Fibroblast of the conjunctiva (primary cell): ENCODE data around the gene ZIC4.

Experiments
- DNase-seq: peaks from one replicate; pipeline ENCODE4 v3.0.0-alpha.2; 2010; ENCODE audit warnings: low read depth

ZIC4 gene

DNA sequence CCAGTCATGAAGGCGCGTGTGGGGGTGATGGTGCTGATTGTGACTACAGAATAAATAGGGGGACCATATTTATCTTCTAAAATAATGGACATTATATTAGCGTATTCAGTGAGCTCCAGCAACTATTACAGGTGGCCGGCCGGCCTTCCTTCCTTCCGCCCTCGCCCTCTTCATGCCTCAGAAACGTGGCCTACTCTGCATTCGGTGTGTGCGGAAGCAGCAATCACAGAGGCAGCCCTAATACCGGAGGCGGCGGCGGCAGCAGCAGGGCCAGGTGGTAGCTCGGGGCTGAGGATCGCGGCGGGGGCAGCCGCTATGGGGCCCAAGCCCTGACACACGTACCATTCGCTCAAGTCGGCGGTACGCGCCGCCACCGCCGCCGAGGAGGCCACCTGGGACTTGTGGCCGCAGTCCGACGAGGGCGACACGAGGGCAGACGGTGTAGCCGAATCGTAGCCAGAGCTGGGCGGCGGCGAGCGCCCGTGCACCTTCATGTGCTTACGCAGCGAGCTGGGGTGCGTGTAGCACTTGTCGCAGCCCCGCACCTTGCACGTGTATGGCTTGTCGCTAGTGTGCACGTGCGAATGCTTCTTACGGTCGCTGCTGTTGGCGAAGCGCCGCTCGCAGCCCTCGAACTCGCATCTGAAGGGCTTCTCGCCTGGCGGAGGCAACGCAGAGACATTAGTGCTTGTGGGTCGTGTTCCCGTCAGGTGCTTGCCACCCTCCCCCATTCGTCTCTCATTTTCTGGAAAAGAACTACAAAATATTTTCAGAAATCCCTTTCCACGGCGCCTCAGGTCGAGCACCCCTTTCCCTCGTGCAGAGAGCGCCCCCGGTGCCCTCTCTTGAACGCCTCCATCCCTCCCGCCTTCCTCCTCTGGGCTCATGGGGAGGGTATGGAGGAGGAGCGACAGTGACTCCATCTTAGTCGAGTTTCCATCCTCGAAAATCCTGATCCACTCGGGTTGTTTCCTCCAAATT is 15.5 kb downstream of the ZIC4 start:
- DNase-seq, result no peak

DNA sequence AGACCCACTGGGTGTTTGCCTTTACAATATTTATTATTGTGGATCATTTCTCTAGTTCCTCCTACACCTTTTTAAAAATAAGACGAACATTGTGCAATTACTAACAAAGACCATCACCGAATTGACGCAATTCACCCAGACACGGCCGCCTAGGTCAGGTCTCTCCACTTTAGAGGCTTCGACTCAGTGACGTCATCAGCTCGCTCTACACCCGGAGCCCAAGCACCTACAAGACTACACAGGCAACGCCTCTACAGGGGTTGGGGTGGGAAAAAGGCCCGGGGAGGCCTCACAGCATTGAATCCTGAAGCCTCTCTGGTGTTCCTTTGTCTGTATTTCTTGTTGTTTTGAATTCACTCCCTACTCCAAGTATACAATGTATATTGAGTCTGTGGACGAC is 16.6 kb downstream of the ZIC4 start:
- no peak for DNase-seq

DNA sequence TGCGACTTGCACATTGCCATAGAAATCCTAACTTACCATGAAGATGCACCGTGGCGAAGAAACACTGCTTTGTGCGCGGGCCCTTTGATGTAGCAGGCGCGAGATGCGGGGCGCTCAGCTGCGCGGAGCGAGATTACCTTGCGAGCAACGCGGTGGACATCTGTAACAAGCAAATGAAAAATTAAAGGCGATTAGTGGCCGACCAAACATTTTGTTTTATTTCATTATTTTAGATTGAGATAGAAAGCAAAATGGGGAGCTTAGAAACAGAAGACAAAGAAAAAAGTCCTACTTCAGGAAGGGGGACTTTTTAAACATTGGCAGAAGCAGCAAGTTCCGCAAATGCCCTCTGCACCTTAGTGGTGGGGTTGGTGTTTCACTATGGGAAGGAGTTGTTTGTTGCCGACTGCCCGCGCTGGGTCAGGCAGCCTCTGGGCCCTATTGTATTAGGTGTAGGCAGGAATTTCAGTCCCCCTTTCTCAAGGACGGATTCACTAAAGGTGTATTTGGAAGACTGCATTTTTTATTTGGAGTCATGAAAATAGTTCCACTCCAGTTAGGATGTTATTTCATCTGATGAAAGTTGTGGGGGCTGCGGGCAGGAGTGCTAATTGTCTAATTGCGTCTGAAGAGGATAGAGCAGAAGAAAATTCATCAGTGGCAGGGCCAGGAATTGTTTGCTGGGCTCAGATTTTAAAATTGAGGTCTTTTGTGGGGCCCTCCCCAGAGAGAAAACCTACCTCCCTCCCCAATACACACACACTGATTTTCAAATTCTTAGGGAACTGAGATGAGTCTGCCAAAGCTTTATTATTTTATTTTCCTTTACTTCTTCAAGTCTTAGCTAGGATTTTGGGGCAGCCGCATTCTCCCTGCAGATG is 17.4 kb downstream of the ZIC4 start:
- DNase-seq, result no peak

DNA sequence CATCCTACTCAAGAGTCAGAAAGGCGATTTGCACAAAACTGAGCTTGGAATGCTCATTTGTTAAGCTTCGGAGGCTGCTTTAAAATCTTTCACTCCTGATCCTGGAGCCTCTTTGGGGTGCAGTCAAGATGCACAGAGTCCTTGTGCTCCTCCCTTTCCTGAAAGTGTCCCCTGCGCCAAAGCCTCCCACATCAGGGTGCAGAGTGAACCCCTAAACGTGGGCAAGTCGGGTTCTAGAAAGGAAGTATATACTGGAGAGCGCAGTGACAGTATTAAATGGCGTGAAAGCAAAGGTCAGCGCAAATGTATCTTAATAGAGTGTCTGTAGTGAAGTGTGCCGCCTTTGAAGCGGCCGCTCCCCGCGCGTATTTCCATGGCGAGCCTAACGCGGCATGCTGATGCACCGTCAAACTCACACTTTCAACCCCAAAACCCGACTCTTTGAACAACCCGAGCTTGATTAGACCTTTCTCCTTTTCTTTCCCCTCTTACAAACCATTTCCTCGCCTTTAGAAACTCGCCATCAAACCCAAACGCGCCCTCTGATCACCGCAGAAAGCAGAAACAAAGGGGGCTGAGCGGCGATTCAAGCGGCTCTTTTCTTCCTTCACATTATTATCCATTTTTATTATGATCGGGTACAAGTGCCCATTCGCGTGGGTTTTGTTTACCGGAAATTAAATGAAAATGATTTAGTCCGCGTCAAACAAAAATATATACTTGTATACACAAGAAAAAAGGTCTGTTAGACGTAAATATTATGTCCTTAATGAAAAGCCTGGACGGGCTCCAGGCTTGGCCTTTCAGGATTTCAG is 18.3 kb downstream of the ZIC4 start:
- DNase-seq, result no peak

DNA sequence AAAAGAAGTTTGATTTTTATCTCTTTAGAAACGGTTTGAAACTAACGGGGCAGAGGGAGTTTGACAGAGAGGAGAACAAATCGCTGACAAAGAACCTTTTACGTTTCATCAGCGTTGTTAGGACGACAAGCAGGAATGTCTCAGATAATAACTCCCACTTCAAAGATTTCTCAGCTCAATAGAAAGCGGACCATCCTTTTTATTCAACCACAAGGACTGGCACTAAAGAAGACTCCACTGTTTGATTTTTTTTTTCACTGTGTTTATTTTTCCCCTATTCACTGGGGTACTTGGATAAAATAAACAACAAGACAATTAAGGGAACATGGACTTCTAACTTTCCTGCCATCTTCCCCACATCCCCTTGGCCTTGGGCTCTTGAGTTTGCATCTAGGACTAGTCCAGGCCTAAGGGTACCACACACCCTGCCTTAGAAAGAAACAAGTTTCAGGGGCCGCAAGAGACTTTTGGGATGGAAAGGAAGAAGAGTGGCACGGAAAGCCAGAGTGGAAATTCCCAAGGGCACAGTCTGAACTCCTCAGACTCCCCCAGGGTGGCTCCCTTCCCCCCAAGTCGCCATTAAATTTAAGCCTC is 19.0 kb downstream of the ZIC4 start:
- DNase-seq, result no peak

DNA sequence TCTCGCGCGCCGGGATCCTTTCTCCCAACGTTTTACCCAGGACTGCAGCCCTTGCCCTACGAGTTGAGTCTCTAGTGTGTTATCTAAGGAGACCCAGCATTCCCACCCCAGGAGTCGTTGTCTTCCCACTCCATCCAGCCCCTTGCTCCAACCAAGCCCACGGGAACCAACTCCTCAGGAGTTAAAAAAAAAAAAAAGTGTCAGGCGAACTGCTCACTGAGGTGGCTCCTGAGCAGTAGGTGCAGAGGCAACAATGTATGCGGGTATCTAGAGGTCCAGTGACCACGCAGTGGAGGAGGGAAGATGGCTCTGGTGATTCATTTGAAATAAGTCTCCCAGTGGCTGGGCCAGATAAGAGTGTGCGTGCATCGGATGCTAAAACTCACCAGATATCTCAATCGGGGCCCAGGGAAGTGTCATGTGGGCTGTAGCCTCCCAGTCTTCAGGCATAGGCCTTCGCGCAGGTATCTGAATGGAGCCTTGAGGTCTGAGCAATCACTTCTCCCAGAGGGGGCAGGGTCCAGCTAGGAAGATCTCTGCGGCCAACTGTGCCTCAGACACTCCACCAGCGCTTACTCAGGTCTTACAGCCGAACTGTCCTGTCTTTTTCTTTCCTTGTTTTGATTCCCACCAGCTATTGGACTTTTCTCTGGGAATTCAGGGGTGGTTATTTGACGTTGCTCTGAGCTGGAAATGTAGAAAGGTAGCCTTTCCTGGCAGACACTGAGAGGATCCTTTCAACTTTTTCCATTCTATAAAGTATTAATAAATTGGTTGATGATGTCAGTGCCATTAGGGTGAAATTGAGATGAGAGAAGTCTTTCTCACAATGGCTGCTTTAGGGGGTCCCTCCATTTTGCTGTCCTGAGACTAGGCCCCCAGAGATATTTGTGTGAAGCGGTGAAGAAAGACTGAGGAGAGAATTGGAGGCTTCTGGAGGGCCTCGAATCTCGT is 21.0 kb downstream of the ZIC4 start:
- DNase-seq, result no peak

DNA sequence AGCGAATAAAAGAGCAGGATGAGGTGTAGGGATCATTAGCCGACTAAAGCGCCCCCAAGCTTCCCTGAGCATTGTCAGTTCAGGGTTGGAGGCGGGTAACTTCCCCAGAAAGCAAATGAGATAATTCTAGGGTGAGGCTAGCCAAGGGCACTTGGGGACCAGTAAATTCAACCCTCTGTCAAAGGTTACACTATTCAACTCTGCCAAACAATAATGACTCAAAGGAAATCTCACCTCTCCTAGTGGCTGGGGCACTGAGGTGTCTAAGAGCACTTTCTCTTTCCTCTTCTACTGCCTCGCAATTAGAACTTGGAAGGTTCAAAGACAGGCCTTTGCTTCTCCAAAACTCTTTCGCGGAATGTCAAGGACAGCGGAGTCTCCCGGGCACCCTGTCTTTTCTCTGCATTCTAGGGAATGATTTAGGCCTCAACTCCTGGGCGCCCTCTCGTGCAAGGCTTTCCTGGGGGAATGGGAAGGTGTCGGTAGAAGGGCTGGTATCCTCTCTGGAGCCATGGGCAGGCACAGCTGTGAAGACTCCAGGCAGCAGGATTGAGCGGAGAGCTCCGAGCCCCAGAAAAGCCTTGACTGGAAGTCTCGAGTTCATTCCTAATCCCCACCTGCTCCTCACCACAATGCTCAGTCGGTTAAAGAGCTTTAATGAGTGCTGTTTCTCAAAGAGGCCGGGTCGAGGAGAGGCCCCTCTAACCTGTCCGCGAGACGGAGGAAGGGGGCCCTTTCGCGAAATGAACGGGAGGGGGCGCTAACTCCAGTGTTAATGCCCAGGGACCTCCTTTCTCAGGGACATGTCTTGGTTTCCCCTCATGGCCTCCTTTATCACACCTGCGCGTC is 21.9 kb downstream of the ZIC4 start:
- no peak for DNase-seq

DNA sequence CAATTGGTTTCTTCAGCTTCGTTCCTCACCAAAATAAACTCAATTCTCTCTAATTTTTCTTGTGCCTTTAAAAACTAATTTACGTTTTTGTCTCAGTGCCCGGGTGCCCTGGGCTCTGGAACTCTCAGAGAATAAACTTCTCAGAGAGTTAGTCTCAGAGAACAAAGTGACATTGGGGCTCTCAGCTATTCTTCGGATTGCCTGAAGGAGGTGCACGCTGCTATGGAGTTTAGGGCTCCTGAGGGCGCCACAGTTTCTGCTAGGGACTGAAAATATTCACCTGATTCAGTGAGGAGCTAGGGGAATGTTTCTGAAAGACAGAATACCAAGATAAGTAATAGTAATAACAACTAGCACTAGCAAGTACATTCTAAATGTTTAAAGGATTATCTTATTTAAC is 22.7 kb downstream of the ZIC4 start:
- no peak for DNase-seq

DNA sequence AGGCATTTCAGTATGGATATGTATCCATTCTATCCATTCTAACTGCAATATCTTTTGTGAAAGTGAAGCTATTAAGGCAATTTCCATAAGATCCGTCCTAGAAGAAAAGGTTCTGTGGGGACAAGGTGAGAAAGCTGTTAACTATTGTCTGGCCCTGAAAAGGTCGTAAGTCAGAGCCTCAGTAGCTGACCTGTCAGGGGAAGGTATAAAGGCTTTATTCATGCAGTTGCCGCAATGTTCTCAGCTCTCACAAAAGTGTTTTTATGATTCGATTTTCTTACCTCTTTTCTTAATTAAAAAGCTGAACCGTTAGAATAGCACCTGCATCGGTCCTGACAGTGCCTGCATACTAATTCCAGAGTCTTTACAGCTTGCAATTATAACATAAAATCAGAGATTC is 24.7 kb downstream of the ZIC4 start:
- no peak for DNase-seq

DNA sequence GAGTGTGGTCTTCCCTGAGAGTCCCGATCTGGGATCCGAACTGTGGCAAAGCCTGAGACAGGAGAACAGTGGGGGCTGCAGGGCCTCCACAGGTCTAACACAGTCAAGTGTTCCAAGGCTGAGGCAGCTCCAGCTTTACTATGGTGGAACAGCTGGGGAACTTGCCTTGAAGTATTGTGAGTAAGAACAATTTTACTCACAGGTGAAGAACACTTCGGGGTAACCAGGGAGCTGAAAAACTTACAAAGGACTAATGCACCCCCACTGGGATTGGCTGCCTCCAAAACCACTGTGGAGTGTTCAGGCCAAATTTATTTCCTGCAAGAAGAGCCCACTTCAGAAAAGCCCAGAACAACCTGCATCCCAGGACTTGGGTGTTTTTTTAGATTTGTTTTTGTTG is 25.4 kb downstream of the ZIC4 start:
- DNase-seq, result no peak

DNA sequence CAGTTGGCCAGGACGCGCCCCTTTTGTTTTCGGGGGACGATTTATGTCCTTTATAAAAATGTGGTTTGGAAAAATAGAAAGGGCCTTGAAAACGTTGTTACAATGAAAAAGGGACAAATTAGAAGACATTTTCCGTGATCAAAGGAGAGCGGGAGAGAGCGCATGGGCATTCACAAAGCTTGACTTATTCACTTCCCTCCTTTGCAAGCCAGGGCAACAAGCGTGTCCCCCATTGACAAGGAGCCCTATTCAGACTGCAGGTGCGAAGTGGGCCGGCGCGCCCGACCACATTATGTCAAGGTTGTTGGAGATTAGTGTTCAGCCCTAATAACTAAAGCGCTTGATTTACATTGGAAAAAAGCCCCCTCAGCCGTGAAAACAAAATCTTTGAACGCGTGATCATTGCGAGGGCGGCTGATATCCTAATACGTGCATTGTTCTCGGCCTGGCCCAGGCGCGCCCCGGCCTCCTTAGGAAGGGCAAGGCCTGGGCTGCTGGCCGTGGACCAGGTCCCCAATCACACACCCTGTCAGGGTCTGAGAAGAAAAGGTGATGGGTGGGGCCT is 25.9 kb downstream of the ZIC4 start:
- no peak for DNase-seq

DNA sequence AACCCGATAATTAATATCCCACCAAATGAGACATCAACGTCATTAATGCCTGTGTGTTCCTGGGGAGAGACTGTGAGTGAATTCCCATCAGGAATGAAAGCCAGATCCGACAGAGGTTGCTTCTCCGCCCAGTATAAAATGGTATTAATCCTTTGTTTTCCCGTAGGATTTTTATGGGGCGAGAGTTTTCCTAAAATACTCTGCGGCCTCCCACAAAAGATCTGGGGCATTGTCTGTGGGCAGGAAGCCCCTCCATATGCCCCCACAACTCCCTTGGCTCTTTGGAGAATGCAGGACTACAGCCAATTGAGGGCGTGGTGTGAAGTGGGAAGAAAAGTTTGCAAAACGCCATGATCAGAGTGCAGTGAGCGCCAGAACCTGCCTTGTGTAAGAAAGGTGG is 26.7 kb downstream of the ZIC4 start:
- DNase-seq, result no peak

DNA sequence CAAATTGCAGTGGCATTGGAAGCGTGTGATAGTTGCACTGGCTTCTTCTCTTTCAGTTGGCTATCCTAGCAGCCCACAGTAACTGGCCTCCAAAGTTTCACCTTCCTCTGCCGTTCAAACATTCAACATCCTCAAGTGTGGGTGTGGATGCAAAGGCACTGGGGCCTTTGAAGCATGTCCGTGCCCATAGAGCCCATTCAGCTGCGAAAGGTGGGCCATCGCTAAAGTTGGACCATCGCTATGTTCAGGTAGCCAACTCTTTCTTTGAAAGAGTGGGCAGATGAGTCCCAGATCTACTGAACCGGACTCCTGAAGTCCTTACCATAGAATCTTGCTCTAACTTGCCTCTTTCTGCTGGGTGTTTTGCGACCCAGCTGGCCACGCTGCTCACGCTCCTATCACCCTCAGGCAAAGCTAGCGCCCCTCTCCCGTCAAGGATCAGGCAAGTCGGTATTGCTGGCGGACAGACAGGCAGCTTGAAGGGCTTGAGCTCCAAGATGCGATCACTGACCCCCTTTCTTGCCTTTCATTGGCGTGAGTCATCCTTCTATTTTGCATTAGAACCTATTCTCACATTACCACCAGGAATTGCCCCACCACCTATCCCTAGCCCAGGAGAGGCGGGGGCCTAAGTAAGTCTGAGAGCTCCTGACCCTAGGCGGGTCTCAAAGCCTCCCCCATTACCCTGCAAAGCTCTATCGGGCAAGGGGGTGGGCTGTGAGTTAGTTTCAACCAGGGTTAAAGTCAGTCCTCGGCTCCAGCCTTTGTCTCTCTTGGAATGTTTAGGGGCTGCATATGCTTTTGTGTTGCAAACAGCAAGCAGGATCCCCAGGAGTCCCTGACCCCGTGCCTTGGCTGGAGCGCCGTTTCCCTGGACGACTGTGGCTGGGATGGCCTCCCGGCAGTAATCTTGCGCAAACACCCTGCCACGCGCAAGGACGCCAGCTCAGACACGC is 28.7 kb downstream of the ZIC4 start:
- no peak for DNase-seq

DNA sequence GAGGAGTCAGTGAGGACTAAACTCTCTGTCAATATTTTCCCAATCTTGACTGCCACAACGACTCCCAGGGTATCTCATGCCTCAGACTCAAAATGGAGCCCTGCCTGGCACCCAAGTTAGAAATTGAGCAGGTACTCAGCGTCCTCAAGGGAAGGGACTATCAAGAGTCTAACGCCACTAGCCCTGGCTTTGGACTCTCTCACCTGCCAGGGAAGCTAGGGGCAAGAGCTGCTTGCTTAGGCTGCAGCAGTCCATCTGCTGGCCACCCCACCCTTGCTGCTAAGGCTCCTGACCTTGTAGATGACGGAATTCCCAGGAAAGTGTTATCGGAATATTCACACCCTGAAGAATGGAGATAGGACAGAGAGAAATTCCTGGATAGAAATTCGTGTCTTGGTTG is 33.0 kb downstream of the ZIC4 start:
- DNase-seq, result no peak

DNA sequence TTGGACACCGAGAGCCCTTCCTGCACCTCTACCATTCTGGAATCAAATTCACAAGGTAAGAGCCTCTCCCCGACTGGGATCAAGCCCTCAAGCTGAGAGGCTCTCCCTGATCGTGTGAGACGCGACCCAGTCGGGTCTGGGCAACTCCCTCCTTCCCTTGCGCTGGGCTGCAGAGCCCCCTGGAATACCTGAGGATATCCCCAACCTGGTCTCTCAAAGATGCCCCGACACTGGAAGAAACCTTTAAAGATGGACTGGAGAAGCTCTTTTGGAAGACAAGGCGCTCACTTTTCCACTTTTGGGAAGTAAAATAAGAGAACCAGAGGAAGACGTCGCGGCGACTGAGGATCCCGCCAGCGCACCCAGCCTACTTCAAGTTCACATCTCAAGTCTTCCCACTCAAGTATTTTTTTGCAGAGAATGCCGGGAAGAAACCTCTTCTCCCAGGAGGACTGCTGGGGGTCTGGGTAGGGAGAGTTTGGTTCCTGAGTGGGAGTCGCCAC is 33.8 kb downstream of the ZIC4 start:
- no peak for DNase-seq

DNA sequence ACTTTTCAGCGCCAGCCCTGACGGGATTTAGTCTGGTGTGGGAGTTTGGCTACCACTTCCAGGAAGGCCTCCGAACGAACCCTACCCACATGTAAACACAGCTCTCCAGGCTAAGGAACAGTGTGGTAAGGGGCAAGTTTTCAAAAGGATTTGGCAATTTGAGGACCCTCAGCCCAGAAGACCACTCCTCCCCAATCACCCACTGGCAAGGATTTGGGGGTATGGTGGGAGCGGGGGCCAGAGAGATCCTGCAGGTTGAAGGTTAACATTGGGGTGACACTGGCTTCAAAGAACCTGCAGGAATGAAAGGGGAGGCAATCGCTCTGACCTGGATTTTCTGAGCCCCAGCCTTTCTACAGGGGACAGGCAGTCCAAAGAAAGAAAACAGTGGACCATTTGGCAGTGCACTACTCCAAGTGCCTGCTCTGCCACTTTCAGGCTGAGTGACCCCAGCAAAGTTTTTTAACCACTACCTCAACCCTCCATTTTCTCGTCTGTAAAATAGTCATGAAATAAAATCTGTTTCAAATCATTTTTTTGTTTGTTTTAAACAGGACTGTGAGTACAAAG is 34.5 kb downstream of the ZIC4 start:
- no peak for DNase-seq

DNA sequence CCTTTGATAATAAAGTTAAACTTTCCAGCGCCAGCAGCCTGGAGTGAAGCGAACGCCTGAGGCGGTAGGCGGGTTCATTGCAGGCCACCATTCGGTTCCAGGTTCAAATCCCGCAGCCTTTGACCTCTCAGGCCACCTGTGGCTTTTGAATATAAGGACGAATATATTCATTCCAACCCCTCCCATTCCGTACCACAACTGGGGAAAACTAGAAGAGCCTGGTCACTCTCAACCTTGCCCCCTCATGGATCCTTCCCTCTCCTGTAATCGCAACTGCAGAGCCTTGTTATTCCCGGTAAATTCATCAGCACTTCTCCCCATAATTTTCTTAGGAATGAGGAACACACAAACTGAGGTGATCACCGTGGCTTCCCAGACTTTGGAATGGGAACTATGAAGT is 35.2 kb downstream of the ZIC4 start:
- no peak for DNase-seq

DNA sequence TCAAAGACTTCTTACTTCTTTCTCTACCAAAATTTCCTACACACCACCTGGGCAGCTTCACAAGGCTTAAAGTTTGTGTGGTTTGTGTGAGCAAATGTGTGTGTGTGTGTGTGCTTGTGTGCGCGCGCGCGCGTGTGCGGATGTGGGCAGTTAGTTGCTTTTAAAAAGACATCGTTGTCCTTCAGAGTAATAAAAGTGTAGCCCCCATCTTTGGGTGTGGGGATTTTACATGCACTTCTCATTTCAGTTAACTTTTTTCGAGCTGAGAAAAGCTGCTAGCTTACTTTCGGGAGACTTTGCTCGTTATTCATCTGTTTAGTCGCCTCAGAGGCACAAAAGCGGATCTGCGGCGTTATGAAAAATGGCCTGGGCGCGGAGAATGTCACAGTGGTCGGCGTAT is 36.0 kb downstream of the ZIC4 start:
- DNase-seq, result no peak
